Transverse colon (tissue), 4 donors: Measurements from ENCODE around the gene HPX. TPM values are rescaled to one million over a fixed set of nuclear protein-coding genes. Genes with fewer than 3 reads are reported as not detected.
"Not testable (repeated sequence)": the region's sequence is repeated elsewhere in the genome, so short reads cannot be mapped to it uniquely, and the experiment has no call there.

Source experiments
- DNase-seq: peaks from one replicate; pipeline ENCODE4 v3.0.0-alpha.2; 2019
- H3K27ac ChIP-seq, 4 donors: fragments of 200-600 bp; sonication (generic); 2 replicates each; pipeline ENCODE4 v1.5.1; 2016 to 2018; ENCODE audit warnings: inconsistent platforms in 4 of 4
- H3K27me3 ChIP-seq: fragments of 200-600 bp; sonication (generic); 2 replicates; pipeline ENCODE4 v1.5.1; 2017; ENCODE audit warnings: inconsistent platforms
- H3K36me3 ChIP-seq, 4 donors: fragments of 200-600 bp; sonication (generic); 2 replicates each; pipeline ENCODE4 v1.5.1; 2017 to 2019; ENCODE audit warnings: inconsistent platforms in 4 of 4
- H3K4me1 ChIP-seq, 4 donors: fragments of 200-600 bp; sonication (generic); 2 replicates each; pipeline ENCODE4 v1.5.1; 2017 to 2020; ENCODE audit warnings: inconsistent platforms in 4 of 4
- H3K4me3 ChIP-seq, 4 donors: fragments of 200-600 bp; sonication (generic); 1 replicate in 1 of 4; 2 replicates in 3 of 4; pipeline versions ENCODE4 v1.5.1 to v1.6.1; 2017 to 2019; ENCODE audit warnings: inconsistent platforms in 4 of 4
- H3K9me3 ChIP-seq, 2 donors: fragments of 200-600 bp; sonication (generic); 2 replicates each; pipeline ENCODE4 v1.5.1; 2017 to 2019; ENCODE audit warnings: inconsistent platforms in 2 of 2
- CTCF ChIP-seq, 5 experiments: fragments of 200-600 bp in 3 of 5; fragments of 450-650 bp in 2 of 5; sonication (generic) in 3 of 5; IDR thresholded peaks; 1 replicate in 2 of 5; 2 replicates in 3 of 5; pipeline ENCODE4 v1.5.1; 2016 to 2017; ENCODE audit warnings: antibody characterized with exemption in 5 of 5, inconsistent platforms in 3 of 5, mild to moderate bottlenecking in 2 of 5, moderate library complexity in 1 of 5
- EP300 ChIP-seq: sonication (generic); formaldehyde crosslinking; IDR thresholded peaks from one replicate; pipeline ENCODE4 v1.6.1; 2017; ENCODE audit warnings: antibody characterized with exemption, low read depth
- POLR2A ChIP-seq: fragments of 450-650 bp; IDR thresholded peaks from one replicate; pipeline ENCODE4 v1.6.1; 2016; ENCODE audit warnings: antibody characterized with exemption, mild to moderate bottlenecking, moderate library complexity
- POLR2AphosphoS5 ChIP-seq, 3 donors: sonication (generic); formaldehyde crosslinking; IDR thresholded peaks; one replicate each; pipeline ENCODE4 v1.6.1; 2016; ENCODE audit warnings: antibody characterized with exemption in 3 of 3
- WGBS, 2 donors: methylation state at CpG; one replicate each; pipeline ENCODE4 v1.1.5; 2018; ENCODE audit warnings: low coverage in 1 of 2; 5-methylcytosine and 5-hydroxymethylcytosine counted together
- in situ Hi-C, 4 donors: fragments of 200-750 bp; cut with MboI; loops; one replicate each; pipeline versions ENCODE4 v1.15.0 to v1.15.1; 2017; ENCODE audit warnings: low sequenced_read_pairs in 3 of 4, low pct_ligation_motif_present in 1 of 4, low pct_unique_long_range_greater_than_20kb in 1 of 4
- intact Hi-C: fragments of 100-400 bp; cut with DNase I; formaldehyde crosslinking; loops from one replicate; pipeline ENCODE4 v1.15.1; 2023; ENCODE audit warnings: low total_unique reads
- total RNA-seq, 4 donors: library from RNA; depleted of rRNA; stranded (reverse); fragments of >200 nt; gene quantifications; one replicate each; pipeline ENCODE4 v1.1.0, GENCODE V29; 2016

The HPX gene
- total RNA-seq, 4 donors from 2014 or later: 1.8 to 4.6 TPM; not detected in 2

GRCh38 chr11:6395470-6396060 is 45.2 kb downstream of the HPX start:
- intact Hi-C loops: no loop called here
- H3K4me1 ChIP-seq: peaks cover 6 to 20% (median 10%) of the 10 kb centered on the region in 4 donors
- 91% methylated on average over 16 of the region's 16 CpGs; no CpG with 5 or more reads in 1 of the 2 donors for WGBS, 2 donors
- H3K4me3 ChIP-seq: no peak overlapping the region
- TF ChIP-seq POLR2AphosphoS5 (IDR thresholded peaks at IDR 0.05) (no peak), CTCF (IDR thresholded peaks at IDR 0.05) (no peak), EP300 (no peak), POLR2A (no peak)
- no peak for DNase-seq
- H3K9me3 ChIP-seq: no peaks in the 10 kb centered on the region
- H3K36me3 ChIP-seq: no peaks in the 10 kb centered on the region
- no peaks in the 10 kb centered on the region for H3K27me3 ChIP-seq
- in situ Hi-C loops: no loop called here
- no peak overlapping the region for H3K27ac ChIP-seq

GRCh38 chr11:6393989-6394670 is 46.7 kb downstream of the HPX start:
- H3K36me3 ChIP-seq: no peaks in the 10 kb centered on the region
- TF ChIP-seq POLR2AphosphoS5 (IDR thresholded peaks at IDR 0.05) (no peak), POLR2A (no peak), CTCF (IDR thresholded peaks at IDR 0.05) (no peak), EP300 (no peak)
- H3K27me3 ChIP-seq: no peaks in the 10 kb centered on the region
- no peak for DNase-seq
- intact Hi-C loops: no loop called here
- no peaks in the 10 kb centered on the region for H3K9me3 ChIP-seq
- WGBS, 2 donors: 88% methylated on average over 16 of the region's 16 CpGs; no CpG with 5 or more reads in 1 of the 2 donors
- no peak overlapping the region for H3K27ac ChIP-seq
- in situ Hi-C loops: no loop called here
- H3K4me1 ChIP-seq: peaks cover 6 to 26% (median 16%) of the 10 kb centered on the region in 4 donors
- H3K4me3 ChIP-seq: no peak overlapping the region

GRCh38 chr11:6392251-6392650 is 48.5 kb downstream of the HPX start:
- DNase-seq, in situ Hi-C loops, H3K9me3 ChIP-seq, H3K36me3 ChIP-seq, H3K4me3 ChIP-seq, H3K27me3 ChIP-seq, intact Hi-C loops, H3K27ac ChIP-seq: not testable (repeated sequence)
- peaks cover 6 to 40% (median 23%) of the 10 kb centered on the region in 4 donors for H3K4me1 ChIP-seq
- 97 to 100% methylated on average over 2 to 4 of the region's 4 CpGs for WGBS, 2 donors

- no peaks in the 10 kb centered on the region for H3K27me3 ChIP-seq
- 97% methylated on average over 8 of the region's 18 CpGs; no CpG with 5 or more reads in 1 of the 2 donors for WGBS, 2 donors
- intact Hi-C loops: no loop called here
- no peaks in the 10 kb centered on the region for H3K9me3 ChIP-seq
- no peak overlapping the region for H3K27ac ChIP-seq
- no peak for TF ChIP-seq POLR2A
- H3K36me3 ChIP-seq: no peaks in the 10 kb centered on the region
- H3K4me3 ChIP-seq: peak overlapping the region in 2 of 4 donors; percentile 85 to 94
- no peak for DNase-seq
- H3K4me1 ChIP-seq: peaks cover 6 to 39% (median 23%) of the 10 kb centered on the region in 4 donors
- in situ Hi-C loops: no loop called here
Measured at GRCh38 chr11:6391537-6392134, 49.2 kb downstream of the HPX start.

- peak overlapping the region; percentile 61 to 94 (median 82) for H3K4me3 ChIP-seq
- H3K9me3 ChIP-seq: no peaks in the 10 kb centered on the region
- peak overlapping the region; percentile 85 to 96 (median 93) for H3K27ac ChIP-seq
- in situ Hi-C loops: no loop called here
- 41% methylated on average over 17 of the region's 19 CpGs; no CpG with 5 or more reads in 1 of the 2 donors for WGBS, 2 donors
- no peak for DNase-seq
- intact Hi-C loops: no loop called here
- H3K36me3 ChIP-seq: no peaks in the 10 kb centered on the region
- H3K4me1 ChIP-seq: peaks cover 6 to 39% (median 23%) of the 10 kb centered on the region in 4 donors
- no peaks in the 10 kb centered on the region for H3K27me3 ChIP-seq
- TF ChIP-seq EP300 (no peak), CTCF (IDR thresholded peaks at IDR 0.05) (no peak), POLR2A (no peak), POLR2AphosphoS5 (IDR thresholded peaks at IDR 0.05) (no peak)
Measured at GRCh38 chr11:6390718-6391469, 49.9 kb downstream of the HPX start.
